ENCODE measurements around the gene NFASC. TPM values are rescaled to one million over a fixed set of nuclear protein-coding genes. Genes with fewer than 3 reads are reported as not detected.
A peak's percentile ranks its signal among the peaks of the same experiment; 100 is the strongest.

Gene NFASC
- polyA plus RNA-seq, 3 donors: 0.08 TPM; not detected in 2

DNA sequence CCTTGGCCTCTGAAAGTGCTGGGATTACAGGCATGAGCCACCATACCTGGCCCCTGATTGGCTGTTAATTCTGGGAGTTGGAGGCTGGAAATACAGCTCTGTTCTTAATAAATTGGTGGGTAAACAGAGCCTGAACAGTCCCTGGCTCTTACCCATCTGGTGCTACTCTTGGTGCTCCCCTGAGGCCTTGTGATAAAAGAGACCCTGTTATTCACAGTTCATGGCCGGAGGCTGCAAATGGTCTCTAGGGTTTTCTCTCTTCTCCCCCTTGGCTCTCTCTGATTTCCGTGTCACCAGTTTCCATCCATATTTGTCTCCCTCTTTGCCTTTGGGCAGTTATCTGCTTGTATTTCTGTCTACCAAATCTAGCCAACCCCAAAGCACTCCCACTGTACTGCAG lies 17.2 kb downstream of the NFASC start:
- Mint-ChIP-seq H3K27ac (no peak overlapping the region), H3K4me3 (peak overlapping the region in 1 of 2 donors; percentile 11), H3K9me3 (peaks cover 0 to 4% (median 0%) of the 10 kb centered on the region in 7 donors), H3K4me1 (no peaks in the 10 kb centered on the region), H3K36me3 (no peaks in the 10 kb centered on the region), H3K27me3 (ENCODE audit: low read depth in 3 of 3) (peaks cover 6 to 24% (median 22%) of the 10 kb centered on the region in 3 donors)
- no peak overlapping the region for H3K27ac ChIP-seq (ENCODE audit: low read depth in 1 of 2, low read length in 2 of 2)
- no peaks in the 10 kb centered on the region for H3K4me1 ChIP-seq (ENCODE audit: control insufficient read depth in 1 of 2, insufficient read depth in 2 of 2, low read length in 2 of 2)
- H3K27me3 ChIP-seq (ENCODE audit: control insufficient read depth in 2 of 2, insufficient read depth in 2 of 2, low read length in 2 of 2): peaks cover 10 to 16% of the 10 kb centered on the region in 2 donors
- H3K36me3 ChIP-seq (replicated peaks in 1 of 2; ENCODE audit: control insufficient read depth in 1 of 2, insufficient read depth in 2 of 2, low read length in 2 of 2): no peaks in the 10 kb centered on the region
- no peaks in the 10 kb centered on the region for H4K20me1 ChIP-seq (ENCODE audit: insufficient read depth, low read length)
- H3K9ac ChIP-seq (ENCODE audit: insufficient read depth, low read length, poor library complexity, severe bottlenecking): no peak overlapping the region
- H2AFZ ChIP-seq (ENCODE audit: insufficient read depth, low read depth, low read length, poor library complexity, severe bottlenecking): no peak overlapping the region
- no peak for DNase-seq
- no peak overlapping the region for H3K4me3 ChIP-seq (replicated peaks in 1 of 3; ENCODE audit: low read depth in 2 of 3, low read length in 3 of 3)
- TF ChIP-seq CTCF (IDR thresholded peaks at IDR 0.05): no peak
- no peak overlapping the region for H3K4me2 ChIP-seq (replicated peaks; ENCODE audit: extremely low read depth, low read length, poor library complexity, severe bottlenecking)
- intact Hi-C loops (cut with micrococcal nuclease): no loop called here
- 100% methylated on average over 1 of the region's 2 CpGs for WGBS (ENCODE audit: insufficient coverage)
- H3K9me3 ChIP-seq (replicated peaks in 1 of 2; ENCODE audit: control insufficient read depth in 1 of 2, insufficient read depth in 1 of 2, low read length in 2 of 2): no peaks in the 10 kb centered on the region
- H3K79me2 ChIP-seq (ENCODE audit: insufficient read depth, low read length): no peaks in the 10 kb centered on the region

GRCh38 chr1:204888294-204888693 lies 17.6 kb downstream of the NFASC start:
- Histone ChIP-seq H3K4me1 (ENCODE audit: control insufficient read depth in 1 of 2, insufficient read depth in 2 of 2, low read length in 2 of 2) (no peaks in the 10 kb centered on the region), H3K4me2 (replicated peaks; ENCODE audit: extremely low read depth, low read length, poor library complexity, severe bottlenecking) (no peak overlapping the region), H3K27me3 (ENCODE audit: control insufficient read depth in 2 of 2, insufficient read depth in 2 of 2, low read length in 2 of 2) (peaks cover 10 to 16% of the 10 kb centered on the region in 2 donors), H3K9me3 (replicated peaks in 1 of 2; ENCODE audit: control insufficient read depth in 1 of 2, insufficient read depth in 1 of 2, low read length in 2 of 2) (no peaks in the 10 kb centered on the region), H3K4me3 (replicated peaks in 1 of 3; ENCODE audit: low read depth in 2 of 3, low read length in 3 of 3) (no peak overlapping the region), H2AFZ (ENCODE audit: insufficient read depth, low read depth, low read length, poor library complexity, severe bottlenecking) (no peak overlapping the region), H3K9ac (ENCODE audit: insufficient read depth, low read length, poor library complexity, severe bottlenecking) (no peak overlapping the region), H3K79me2 (ENCODE audit: insufficient read depth, low read length) (no peaks in the 10 kb centered on the region), H3K27ac (ENCODE audit: low read depth in 1 of 2, low read length in 2 of 2) (no peak overlapping the region), H3K36me3 (replicated peaks in 1 of 2; ENCODE audit: control insufficient read depth in 1 of 2, insufficient read depth in 2 of 2, low read length in 2 of 2) (no peaks in the 10 kb centered on the region), H4K20me1 (ENCODE audit: insufficient read depth, low read length) (no peaks in the 10 kb centered on the region)
- TF ChIP-seq CTCF (IDR thresholded peaks at IDR 0.05): no peak
- H3K4me1 Mint-ChIP-seq: no peaks in the 10 kb centered on the region
- DNase-seq: no peak
- peaks cover 0 to 4% (median 1%) of the 10 kb centered on the region in 7 donors for H3K9me3 Mint-ChIP-seq
- no peak overlapping the region for H3K4me3 Mint-ChIP-seq
- intact Hi-C loops (cut with micrococcal nuclease): no loop called here
- WGBS (ENCODE audit: insufficient coverage): no CpG with 5 or more reads among the region's 2 CpGs
- peaks cover 6 to 24% (median 22%) of the 10 kb centered on the region in 3 donors for H3K27me3 Mint-ChIP-seq (ENCODE audit: low read depth in 3 of 3)
- no peak overlapping the region for H3K27ac Mint-ChIP-seq
- H3K36me3 Mint-ChIP-seq: no peaks in the 10 kb centered on the region

All from CD14-positive monocyte (primary cell).